PFSK-1 (cell line): ENCODE results near the gene CHRM4.

Experiments used
- FOXP2 ChIP-seq: optimal IDR thresholded peaks from 2 replicates; pipeline ENCODE3; 2011; ENCODE audit warnings: borderline replicate concordance, control low read depth, inconsistent platforms; ENCODE audit not compliant: insufficient read depth; ENCODE audit errors: extremely low read length, extremely low read depth
- POLR2AphosphoS5 ChIP-seq: IDR thresholded peaks from 2 replicates; pipeline ENCODE4 v1.6.1; 2012; ENCODE audit warnings: low read depth, mild to moderate bottlenecking, control low read depth, low read length, moderate library complexity
- SIN3A ChIP-seq: IDR thresholded peaks from 2 replicates; pipeline ENCODE4 v1.6.1; 2012; ENCODE audit warnings: mild to moderate bottlenecking, low read length, moderate library complexity, borderline replicate concordance; ENCODE audit not compliant: insufficient read depth
- TAF1 ChIP-seq: IDR thresholded peaks from 2 replicates; pipeline ENCODE4 v1.6.1; 2012; ENCODE audit warnings: low read length, control low read depth, borderline replicate concordance; ENCODE audit not compliant: insufficient read depth

DNA sequence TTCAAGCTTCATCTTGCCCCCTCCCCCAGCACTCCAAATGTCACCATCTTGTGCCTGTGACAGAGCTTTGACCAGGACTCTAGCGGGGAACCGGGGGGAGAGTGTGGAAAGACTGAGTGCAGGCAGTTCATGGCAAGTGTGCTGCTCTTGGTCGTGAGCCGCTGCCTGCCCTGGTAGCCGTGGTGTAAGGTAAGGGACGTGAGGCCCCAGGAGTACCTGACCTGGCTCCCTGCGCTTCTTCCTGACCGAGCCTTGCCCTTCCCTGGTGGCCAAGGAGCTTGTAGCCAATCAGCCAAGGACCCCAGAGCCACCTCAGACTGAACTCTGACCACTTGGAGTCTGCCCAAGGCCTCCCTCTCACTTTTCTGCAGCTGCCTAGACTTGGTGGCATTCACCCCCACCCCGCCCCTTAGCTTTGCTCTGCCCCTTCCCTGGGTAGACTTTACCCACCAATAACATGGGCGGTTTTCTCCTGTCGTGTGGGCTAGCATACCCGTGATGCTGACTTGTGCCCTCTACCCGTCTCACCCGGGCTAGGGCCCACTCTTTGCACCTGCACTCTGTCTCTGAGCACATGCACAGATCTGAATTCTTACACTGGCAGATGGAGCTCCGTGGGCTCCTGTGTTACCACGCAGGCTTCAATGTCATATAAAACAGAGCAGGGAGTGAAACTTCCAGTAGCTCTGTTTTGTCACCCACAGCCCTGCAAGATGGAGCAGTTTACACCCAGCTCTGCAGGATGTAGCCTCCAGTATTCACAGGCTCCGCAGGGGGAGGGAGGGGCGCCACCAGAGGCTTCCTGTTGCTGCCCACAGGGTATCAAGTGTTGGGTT is 42.8 kb downstream of the CHRM4 start:
- TF ChIP-seq POLR2AphosphoS5: no peak
- no peak for TF ChIP-seq TAF1
- no peak for TF ChIP-seq FOXP2
- TF ChIP-seq SIN3A: no peak
